ENCODE data around the gene CENPO. TPM values are rescaled to one million over a fixed set of nuclear protein-coding genes. Genes with fewer than 3 reads are reported as not detected.

Gene CENPO
- total and polyA plus RNA-seq, 2 donors (not counting 3 experiments of a cell fraction or from before 2014, with no cell fraction given) = 26.8 to 45.3 TPM

DNA sequence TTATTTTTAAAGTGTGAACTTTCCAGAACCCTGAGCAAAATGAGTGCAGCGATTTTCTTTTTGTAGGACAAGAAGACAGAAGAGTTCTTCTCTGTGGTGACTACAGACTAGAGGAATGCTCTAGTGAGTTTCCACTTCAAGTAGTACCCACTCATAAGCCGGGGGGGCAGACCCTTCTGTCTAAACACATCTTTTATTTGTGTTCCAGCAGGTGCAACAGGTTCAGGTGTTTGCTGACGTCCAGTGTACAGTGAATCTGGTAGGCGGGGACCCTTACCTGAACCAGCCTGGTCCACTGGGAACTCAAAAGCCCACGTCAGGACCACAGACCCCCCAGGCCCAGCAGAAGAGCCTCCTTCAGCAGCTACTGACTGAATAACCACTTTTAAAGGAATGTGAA lies 25.2 kb upstream of the CENPO start:
- H3K27ac ChIP-seq (ENCODE audit: insufficient read depth, low read depth, low read length) = no peak overlapping the region
- no peaks in the 10 kb centered on the region for H3K79me2 ChIP-seq (ENCODE audit: control insufficient read depth, insufficient read depth, low read length)
- CTCF ChIA-PET = interaction anchor here (1.2 kb wide), 1 partner anchor 12 kb away, joined by 4 read pairs; no protein-coding TSS in a partner anchor
- POLR2A ChIA-PET = no interaction called here
- DNase-seq (ENCODE audit: low read depth, low spot score) (no peak), FAIRE-seq (no peak)
- H3K9me3 ChIP-seq (replicated peaks; ENCODE audit: control insufficient read depth, insufficient read depth, low read length) = no peaks in the 10 kb centered on the region
- no TSS peak for BruUV-seq (replicated peaks)
- no peak overlapping the region for H3K4me2 ChIP-seq (ENCODE audit: insufficient read depth, low read length)
- dilution Hi-C loops (cut with MboI; ENCODE audit: extremely low pct_ligation_motif_present, low sequenced_read_pairs) = no loop called here
- no peaks in the 10 kb centered on the region for H3K27me3 ChIP-seq (ENCODE audit: control insufficient read depth in 2 of 2, insufficient read depth in 2 of 2, low read length in 2 of 2)
- no peaks in the 10 kb centered on the region for H4K20me1 ChIP-seq (replicated peaks; ENCODE audit: control insufficient read depth, extremely low read depth, insufficient read depth, low read length)
- no peak overlapping the region for H3K9ac ChIP-seq (replicated peaks; ENCODE audit: extremely low read depth, insufficient read depth, low read length)
- intact Hi-C loops (cut with micrococcal nuclease) = no loop called here
- H3K4me3 ChIP-seq (replicated peaks in 1 of 3; ENCODE audit: insufficient read depth in 1 of 3, low read depth in 1 of 3, low read length in 3 of 3) = no peak overlapping the region
- no peaks in the 10 kb centered on the region for H3K4me1 ChIP-seq (ENCODE audit: control insufficient read depth, extremely low read depth, insufficient read depth, low read length)
- no peak overlapping the region for H2AFZ ChIP-seq (ENCODE audit: low read depth, low read length)
- H3K36me3 ChIP-seq (ENCODE audit: control insufficient read depth in 2 of 2, extremely low read depth in 1 of 2, insufficient read depth in 2 of 2, low read length in 2 of 2) = peaks cover 0 to 1% of the 10 kb centered on the region in 2 experiments
- no peaks in the 10 kb centered on the region for H3K9me1 ChIP-seq (replicated peaks; ENCODE audit: control insufficient read depth, extremely low read depth, insufficient read depth, low read length)
- TF ChIP-seq POLR2A (IDR thresholded peaks at IDR 0.05; ENCODE audit: low read depth, low read length) (no peak), GATA2 (IDR thresholded peaks at IDR 0.05; ENCODE audit: insufficient read depth, insufficient read length, low read depth, low read length) (no peak), EZH2 (IDR thresholded peaks at IDR 0.05; ENCODE audit: borderline replicate concordance, low read depth, low read length, severe bottlenecking) (no peak), POLR2AphosphoS5 (IDR thresholded peaks at IDR 0.05; ENCODE audit: insufficient read depth, low read depth, low read length) (no peak), FOS (IDR thresholded peaks at IDR 0.05; ENCODE audit: borderline replicate concordance, insufficient read depth, low read length) (no peak), JUN (IDR thresholded peaks at IDR 0.05; ENCODE audit: borderline replicate concordance, insufficient read depth, insufficient read length, low read depth) (no peak), MYC (IDR thresholded peaks at IDR 0.05; ENCODE audit: low read depth, low read length) (no peak)
- TF ChIP-seq, protein P1, sequence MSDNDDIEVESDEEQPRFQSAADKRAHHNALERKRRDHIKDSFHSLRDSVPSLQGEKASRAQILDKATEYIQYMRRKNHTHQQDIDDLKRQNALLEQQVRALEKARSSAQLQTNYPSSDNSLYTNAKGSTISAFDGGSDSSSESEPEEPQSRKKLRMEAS (IDR thresholded peaks at IDR 0.05; ENCODE audit: insufficient read depth, insufficient read length) = no peak
- TF ChIP-seq, protein P2, sequence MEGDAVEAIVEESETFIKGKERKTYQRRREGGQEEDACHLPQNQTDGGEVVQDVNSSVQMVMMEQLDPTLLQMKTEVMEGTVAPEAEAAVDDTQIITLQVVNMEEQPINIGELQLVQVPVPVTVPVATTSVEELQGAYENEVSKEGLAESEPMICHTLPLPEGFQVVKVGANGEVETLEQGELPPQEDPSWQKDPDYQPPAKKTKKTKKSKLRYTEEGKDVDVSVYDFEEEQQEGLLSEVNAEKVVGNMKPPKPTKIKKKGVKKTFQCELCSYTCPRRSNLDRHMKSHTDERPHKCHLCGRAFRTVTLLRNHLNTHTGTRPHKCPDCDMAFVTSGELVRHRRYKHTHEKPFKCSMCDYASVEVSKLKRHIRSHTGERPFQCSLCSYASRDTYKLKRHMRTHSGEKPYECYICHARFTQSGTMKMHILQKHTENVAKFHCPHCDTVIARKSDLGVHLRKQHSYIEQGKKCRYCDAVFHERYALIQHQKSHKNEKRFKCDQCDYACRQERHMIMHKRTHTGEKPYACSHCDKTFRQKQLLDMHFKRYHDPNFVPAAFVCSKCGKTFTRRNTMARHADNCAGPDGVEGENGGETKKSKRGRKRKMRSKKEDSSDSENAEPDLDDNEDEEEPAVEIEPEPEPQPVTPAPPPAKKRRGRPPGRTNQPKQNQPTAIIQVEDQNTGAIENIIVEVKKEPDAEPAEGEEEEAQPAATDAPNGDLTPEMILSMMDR (IDR thresholded peaks at IDR 0.05; ENCODE audit: extremely low read depth in 1 of 2, insufficient read depth in 1 of 2, low read depth in 1 of 2, low read length in 2 of 2) = no peak

Measured in endothelial cell of umbilical vein (primary cell).